ENCODE results near the gene POLDIP3.
"Not testable (repeated sequence)": the region's sequence is repeated elsewhere in the genome, so short reads cannot be mapped to it uniquely, and the experiment has no call there.

The POLDIP3 gene

GRCh38 chr22:42612336-42612735, 2.3 kb downstream of the POLDIP3 start:
- TF ChIP-seq, protein P1, sequence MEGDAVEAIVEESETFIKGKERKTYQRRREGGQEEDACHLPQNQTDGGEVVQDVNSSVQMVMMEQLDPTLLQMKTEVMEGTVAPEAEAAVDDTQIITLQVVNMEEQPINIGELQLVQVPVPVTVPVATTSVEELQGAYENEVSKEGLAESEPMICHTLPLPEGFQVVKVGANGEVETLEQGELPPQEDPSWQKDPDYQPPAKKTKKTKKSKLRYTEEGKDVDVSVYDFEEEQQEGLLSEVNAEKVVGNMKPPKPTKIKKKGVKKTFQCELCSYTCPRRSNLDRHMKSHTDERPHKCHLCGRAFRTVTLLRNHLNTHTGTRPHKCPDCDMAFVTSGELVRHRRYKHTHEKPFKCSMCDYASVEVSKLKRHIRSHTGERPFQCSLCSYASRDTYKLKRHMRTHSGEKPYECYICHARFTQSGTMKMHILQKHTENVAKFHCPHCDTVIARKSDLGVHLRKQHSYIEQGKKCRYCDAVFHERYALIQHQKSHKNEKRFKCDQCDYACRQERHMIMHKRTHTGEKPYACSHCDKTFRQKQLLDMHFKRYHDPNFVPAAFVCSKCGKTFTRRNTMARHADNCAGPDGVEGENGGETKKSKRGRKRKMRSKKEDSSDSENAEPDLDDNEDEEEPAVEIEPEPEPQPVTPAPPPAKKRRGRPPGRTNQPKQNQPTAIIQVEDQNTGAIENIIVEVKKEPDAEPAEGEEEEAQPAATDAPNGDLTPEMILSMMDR (IDR thresholded peaks at IDR 0.05; ENCODE audit: control insufficient read depth, insufficient read depth, low read depth, low read length, missing control alignments): no peak
- DNase-seq (ENCODE audit: low read depth): no peak
- H3K4me3 ChIP-seq (ENCODE audit: control insufficient read depth, low read depth, low read length): no peak overlapping the region

- H3K4me3 ChIP-seq (ENCODE audit: control insufficient read depth, low read depth, low read length): no peak overlapping the region
- no peak for DNase-seq (ENCODE audit: low read depth)
- TF ChIP-seq, protein P1 (IDR thresholded peaks at IDR 0.05; ENCODE audit: control insufficient read depth, insufficient read depth, low read depth, low read length, missing control alignments): no peak
Observed at GRCh38 chr22:42611051-42611450, 3.6 kb downstream of the POLDIP3 start.

- no peak for DNase-seq (ENCODE audit: low read depth)
- TF ChIP-seq, protein P1 (IDR thresholded peaks at IDR 0.05; ENCODE audit: control insufficient read depth, insufficient read depth, low read depth, low read length, missing control alignments): no peak
- no peak overlapping the region for H3K4me3 ChIP-seq (ENCODE audit: control insufficient read depth, low read depth, low read length)
Observed at GRCh38 chr22:42610186-42610585, 4.5 kb downstream of the POLDIP3 start.

DNA sequence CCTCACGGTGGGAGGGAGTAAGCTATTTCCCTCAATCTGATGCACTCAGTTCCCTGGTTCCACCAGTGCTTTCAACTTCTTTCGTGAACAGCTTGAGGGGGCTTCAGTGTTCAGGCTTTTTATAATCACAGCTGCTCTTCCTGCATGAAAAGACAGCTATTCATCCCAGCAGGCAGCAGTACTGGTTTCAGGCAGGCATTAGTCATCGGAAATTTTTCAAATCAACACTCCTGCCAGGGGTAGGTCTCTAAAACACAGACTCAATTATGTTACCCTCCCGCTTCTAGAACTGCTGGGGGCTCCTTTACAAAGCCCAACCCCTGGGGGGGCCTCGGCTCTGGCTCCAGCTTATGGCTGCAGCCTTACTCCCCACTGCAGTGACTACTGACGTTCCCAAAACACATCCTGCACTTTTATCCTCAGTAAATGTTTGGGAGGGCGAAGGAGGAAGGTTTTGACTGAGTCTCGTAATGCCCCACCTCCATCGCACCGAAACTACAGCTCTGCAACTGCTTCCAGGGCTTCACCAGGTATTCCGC, 5.8 kb downstream of the POLDIP3 start:
- no peak overlapping the region for H3K4me3 ChIP-seq (ENCODE audit: control insufficient read depth, low read depth, low read length)
- DNase-seq (ENCODE audit: low read depth): no peak

GRCh38 chr22:42608136-42608822, 6.4 kb downstream of the POLDIP3 start:
- DNase-seq (ENCODE audit: low read depth): no peak
- H3K4me3 ChIP-seq (ENCODE audit: control insufficient read depth, low read depth, low read length): no peak overlapping the region
- TF ChIP-seq, protein P1 (IDR thresholded peaks at IDR 0.05; ENCODE audit: control insufficient read depth, insufficient read depth, low read depth, low read length, missing control alignments): no peak

More for the DNA sequence above, 5.8 kb downstream of the POLDIP3 start:
- TF ChIP-seq, protein P1 (IDR thresholded peaks at IDR 0.05; ENCODE audit: control insufficient read depth, insufficient read depth, low read depth, low read length, missing control alignments): no peak

DNA sequence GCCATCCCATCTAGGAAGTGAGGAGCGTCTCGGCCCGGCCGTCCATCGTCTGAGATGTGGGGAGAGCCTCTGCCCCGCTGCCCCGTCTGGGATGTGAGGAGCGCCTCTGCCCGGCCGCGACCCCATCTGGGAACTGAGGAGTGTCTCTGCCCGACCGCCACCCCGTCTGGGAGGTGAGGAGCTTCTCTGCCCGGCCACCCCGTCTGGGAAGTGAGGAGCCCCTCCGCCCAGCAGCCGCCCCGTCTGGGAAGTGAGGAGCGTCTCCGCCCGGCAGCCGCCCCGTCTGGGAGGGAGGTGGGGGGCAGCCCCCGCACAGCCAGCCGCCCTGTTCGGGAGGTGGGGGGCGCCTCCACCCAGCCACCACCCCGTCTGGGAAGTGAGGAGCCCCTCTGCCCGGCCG, 7.0 kb downstream of the POLDIP3 start:
- DNase-seq (ENCODE audit: low read depth); H3K4me3 ChIP-seq (ENCODE audit: control insufficient read depth, low read depth, low read length): not testable (repeated sequence)

- no peak for DNase-seq (ENCODE audit: low read depth)
- TF ChIP-seq, protein P1 (IDR thresholded peaks at IDR 0.05; ENCODE audit: control insufficient read depth, insufficient read depth, low read depth, low read length, missing control alignments): no peak
- H3K4me3 ChIP-seq (ENCODE audit: control insufficient read depth, low read depth, low read length): no peak overlapping the region
Observed at GRCh38 chr22:42604403-42604802, 10.3 kb downstream of the POLDIP3 start.

Data from AG09309 (cell line).